GM19463 (cell line): ENCODE data around the gene ATPAF2.

Experiments
- ATAC-seq: cut with Tn5 transposase; IDR thresholded peaks from one replicate; pipeline ENCODE4 v1.9.1; 2021; ENCODE audit warnings: mild to moderate bottlenecking, moderate library complexity; ENCODE audit not compliant: unreplicated experiment

Gene ATPAF2

DNA sequence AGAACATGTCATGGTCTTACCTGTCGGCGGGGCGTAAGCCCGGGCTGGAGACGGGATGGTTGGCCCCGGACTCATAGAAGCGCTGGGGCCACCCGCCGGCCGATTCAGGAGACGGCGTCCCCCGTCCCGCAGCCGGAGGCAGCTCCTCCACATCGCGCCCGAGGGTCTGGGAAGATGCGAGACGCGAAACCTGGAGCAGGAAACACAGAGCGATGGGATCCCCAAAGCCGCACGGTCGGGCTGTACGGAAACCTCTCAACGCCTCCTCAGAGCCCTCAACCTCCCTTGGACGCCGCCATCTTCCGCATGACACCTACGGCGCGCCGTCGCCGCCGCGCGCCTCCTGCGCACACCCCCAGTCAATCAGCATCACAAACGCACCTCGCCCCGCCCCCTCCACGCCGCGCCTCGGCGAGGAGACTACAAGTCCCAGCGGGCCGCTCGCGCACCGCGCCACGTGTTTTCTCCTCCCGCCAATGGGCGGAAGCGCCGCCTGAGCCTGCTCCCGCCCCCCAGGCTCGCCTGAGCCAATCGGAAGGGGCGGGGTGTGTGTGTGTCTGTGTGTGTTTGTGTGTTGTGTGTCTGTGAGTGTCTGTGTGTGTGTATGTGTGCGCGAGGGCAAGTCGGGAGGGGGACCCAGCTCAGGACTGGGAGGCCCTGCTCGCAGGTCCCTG is at the start of gene ATPAF2, which contains the start of gene GID4:
Gene ATPAF2, minus strand, starts transcription at position 308 of the 674 bp plus-strand sequence. Its CDS starts 155 bp downstream, at position 153.
Gene GID4, plus strand, starts transcription at position 548 of the 674 bp plus-strand sequence. Its CDS starts 57 bp downstream, at position 605.
- peak; percentile 85 for ATAC-seq

DNA sequence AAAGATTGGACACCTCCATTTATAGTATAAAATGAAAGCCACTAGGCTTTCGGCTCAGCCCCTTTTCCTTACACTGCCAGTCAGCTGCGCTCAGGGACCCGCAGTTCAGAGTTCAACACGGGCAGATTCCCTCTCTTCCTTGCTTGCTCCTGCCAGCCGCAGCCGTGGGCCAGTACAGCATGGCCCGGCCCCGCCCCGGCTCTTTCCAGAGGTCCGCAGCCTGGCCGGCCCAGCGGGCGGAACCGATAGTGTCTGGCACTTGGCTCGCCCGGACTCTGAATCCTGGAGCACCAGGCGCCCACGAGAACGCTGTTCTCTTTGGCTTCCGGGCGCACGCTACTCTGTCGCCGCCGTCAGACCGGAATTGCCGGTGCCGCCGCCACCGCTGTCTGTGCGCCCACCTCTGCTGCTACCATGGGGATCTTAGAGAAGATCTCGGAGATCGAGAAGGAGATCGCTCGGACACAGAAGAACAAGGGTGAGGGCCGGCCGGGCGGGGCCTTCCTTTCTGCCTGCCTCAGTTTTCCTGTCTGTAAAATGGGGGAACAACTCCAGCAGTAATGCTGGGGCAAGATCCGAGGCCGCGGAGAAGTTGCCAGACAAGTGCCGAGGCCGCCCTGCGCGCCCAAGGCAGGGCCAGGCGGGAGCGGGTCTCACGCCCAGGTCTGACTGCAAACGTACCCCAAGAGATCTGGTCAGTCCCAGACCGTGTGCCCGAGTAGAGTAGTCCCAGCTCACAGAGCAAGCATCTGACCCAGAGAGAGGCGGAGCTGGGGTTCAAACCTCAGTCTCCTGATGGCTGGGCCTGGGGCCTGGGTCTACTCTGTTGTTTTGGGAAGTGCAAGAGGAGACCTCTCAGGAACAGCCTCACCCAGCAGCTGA is 48.9 kb upstream of the ATPAF2 start, which contains the start of gene DRG2:
Gene DRG2, plus strand, starts transcription at position 339 of the 882 bp plus-strand sequence. Its CDS starts 76 bp downstream, at position 415.
- ATAC-seq = peak; percentile 77

DNA sequence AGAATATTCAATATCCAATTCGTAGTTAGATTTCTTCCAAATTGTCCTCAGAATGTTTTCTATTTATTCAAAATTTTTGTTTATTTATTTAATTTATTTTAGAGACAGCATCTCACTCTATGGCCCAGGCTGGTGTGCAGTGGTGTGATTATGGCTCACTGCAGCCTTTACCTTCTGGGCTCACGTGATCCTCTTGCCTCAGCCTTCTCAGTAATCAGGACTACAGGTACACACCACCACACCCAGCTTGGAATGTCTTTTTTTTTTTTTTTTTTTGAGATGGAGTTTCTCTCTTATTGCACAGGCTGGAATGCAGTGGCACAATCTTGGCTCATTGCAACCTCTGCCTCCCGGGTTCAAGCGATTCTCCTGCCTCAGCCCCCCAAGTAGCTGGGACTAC is 45.3 kb upstream of the ATPAF2 start:
- no peak for ATAC-seq

DNA sequence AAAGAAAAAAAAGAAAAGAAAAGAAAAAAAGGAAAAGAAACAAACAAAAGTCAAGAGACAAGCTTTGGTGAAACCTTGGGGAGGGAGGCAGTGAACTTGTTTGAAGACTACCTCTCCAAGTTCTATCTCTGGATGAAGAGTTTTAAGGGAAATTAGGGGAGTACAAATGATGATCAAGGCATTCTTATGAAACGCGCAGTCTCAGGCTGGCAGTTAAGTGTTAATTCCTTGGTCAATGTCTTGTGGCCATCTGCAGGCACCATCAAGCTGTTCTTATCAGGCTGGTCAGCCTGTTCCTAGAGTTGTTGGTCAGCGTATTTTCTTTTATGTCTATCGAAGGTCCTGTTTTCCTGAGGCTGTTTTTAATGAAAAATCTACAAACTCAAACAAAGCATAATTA is 40.6 kb upstream of the ATPAF2 start:
- ATAC-seq = no peak

DNA sequence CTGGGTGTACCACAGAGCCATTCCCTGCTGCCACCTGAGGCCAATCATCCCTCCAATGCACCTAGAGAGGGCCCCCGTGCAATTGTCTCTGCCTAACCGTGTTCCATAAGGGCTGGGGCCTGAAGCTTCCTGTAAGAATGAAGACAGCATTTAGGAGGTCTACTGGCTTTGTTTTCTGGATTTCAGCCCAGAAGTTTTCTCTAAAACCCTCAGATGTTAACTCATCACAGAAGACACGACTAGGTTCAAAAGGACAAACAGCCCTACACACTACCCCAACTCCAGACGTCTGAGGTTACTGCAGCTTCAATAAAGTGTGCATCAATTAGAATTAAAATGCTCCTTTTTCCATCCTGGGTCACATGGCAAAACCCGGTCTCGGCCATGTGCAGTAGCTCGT is 38.0 kb upstream of the ATPAF2 start:
- ATAC-seq = no peak

DNA sequence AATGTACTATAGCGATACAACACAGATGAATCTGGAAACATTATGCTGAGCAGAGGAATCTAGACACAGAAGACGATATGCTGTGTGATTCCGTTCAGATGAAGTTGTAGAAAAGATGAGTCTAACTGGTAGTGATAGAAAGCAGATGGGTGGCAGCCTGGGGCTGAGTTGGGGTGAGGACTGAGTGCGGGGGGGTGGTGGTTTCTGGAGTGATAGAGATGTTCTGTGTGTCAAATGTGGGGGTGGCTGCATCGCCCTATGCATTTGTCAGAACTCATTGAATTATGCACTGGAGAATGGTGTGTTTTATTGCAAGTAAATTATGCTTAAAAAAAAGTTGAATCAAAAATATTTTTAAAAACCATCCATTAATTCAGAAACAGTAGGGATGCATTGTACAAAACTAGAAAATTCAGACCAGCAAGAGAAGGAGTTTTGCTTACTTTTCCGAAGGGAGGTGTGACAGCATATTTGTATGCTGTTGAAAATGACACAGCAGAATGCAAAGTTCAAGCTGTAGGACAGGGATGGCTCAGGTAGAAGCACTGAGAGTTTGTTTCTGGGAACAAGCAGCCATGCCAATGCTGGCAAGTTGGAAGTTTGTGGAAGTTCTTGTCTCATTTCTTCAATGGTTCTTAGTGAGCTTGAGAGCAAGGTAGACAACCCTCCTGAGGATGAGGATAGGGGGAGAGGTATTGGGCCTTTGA is 35.8 kb upstream of the ATPAF2 start:
- ATAC-seq = no peak

DNA sequence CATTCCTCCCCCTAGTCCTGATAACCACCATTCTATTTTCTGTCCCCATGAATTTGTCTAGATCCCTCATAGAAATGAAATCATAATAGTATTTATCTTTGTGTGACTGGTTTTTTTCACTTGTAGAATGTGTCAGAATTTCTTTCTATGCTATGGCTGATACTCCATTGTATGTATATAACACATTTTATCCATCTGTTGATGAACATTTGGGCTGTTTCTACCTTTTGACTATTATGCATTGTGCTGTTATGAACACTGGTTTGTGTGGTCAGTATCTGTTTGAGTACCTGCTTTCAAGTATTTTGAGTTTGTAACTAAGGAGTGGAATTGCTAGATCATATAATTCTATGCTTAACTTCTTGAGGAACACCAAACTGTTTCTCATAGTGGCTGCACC is 32.8 kb upstream of the ATPAF2 start:
- no peak for ATAC-seq

DNA sequence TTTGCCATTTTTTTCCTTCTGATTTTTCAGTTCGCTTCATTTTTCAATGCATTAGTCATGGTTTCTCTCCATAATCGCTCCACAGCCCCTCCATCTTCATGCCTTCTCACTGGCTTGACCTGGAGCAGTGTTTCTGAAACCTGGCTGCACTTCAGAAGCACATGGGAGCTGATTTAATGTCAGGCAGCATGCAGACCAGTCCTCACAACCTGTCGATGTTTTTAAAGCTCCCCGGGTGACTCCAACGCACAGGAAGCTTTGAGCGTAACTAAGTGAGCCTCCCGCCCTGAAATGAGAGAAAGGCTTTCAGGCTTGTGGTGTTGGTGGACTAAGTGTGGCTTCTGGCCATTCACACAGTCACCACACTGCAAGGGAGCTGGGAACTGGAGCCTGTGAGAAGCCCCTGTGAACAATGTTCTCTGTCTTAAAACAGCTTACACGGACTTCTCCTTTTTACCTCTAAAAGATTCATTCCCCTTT is 31.9 kb upstream of the ATPAF2 start:
- no peak for ATAC-seq

DNA sequence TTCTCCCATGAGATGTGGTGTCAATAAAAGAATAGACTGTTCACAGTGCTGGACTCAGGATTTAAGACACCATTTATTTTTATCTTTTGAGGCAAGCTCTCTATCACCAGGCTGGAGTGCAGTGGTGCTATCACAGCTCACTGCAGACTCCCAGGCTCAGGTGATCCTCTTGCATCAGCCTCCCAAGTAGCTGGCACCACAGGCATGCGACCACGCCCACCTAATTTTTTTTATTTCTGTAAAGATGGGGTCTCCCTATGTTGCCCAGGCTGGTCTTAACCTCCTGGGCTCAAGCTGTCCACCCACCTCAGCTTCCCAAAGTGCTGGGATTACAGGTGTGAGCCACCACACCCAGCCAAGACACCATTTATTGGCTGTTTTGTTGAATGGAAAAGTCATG is 30.1 kb upstream of the ATPAF2 start:
- no peak for ATAC-seq

DNA sequence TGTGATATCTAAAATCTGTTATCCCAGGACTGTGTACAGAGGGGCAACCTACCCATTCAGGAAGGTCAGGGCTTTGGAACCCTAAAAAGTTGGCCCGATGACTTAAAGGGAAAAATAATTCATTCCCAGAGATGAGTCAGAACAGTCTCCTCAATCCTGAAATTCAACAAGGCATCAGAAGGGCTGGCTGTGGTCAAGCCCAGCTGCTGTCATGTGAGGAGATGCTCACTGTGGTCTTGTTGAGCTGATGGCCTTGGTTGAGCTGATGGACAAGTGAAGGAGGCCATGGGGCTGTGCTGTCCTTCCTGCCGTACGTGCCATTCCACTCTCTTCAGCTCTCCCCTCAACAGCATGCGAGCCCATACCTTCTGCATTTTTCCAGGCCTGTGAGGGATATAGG is 27.9 kb upstream of the ATPAF2 start:
- ATAC-seq = no peak

DNA sequence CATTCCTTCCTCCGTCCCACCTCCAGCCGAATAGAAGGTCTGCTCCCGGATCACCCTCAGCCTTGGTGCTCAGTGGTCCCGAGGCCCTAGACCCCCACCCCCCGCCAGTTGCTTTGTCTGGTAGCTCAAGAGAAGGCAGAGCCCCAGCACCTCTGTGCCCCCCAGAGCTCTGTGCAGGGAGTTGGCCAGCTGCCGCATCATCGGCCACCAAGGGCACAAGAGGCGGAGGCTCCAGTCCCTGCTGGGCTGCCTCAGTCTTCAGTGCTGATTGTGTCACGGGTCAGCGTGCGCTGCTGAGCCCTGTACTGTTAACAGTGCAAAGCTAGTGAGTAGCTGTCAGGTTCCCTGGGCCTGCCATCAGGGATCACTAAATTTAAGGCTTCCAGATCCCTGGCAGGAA is 26.6 kb upstream of the ATPAF2 start:
- no peak for ATAC-seq

DNA sequence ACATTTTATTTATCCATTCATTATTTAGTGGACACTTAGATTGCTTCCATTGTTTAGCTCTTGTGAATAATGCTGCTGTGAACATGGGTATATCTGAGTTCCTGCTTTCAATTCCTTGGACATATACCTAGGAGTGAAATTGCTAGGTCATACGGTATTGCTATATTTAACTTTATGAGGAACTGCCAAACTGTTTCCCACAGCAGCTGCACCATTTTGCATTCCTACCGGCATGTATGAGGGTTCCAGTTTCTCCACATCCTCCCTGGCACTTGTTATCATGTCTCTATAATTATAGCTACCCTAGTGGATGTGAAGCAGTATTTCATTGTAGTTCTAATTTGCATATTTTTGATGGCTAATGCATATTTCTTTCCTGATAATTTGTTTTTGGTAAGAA is 25.1 kb upstream of the ATPAF2 start:
- ATAC-seq = no peak

DNA sequence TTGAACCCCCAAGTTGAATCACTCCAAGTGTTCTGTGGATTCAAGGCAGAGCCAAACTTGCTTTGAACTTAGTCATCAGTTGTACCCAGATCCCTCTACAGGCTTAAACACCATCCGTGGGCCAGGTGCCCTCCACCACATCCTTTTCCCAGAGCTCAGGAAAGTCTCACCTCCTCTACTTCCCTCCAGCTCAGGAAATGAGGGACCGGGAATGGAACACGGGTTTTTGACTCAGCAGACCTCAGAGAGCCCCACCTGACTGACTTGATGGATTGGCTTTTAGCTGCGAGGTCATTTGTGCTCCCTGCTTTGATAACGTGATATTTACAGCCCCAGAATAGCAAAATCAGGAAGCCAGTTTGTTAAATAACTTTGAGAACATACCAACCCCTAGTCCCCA is 20.3 kb upstream of the ATPAF2 start:
- ATAC-seq = no peak

DNA sequence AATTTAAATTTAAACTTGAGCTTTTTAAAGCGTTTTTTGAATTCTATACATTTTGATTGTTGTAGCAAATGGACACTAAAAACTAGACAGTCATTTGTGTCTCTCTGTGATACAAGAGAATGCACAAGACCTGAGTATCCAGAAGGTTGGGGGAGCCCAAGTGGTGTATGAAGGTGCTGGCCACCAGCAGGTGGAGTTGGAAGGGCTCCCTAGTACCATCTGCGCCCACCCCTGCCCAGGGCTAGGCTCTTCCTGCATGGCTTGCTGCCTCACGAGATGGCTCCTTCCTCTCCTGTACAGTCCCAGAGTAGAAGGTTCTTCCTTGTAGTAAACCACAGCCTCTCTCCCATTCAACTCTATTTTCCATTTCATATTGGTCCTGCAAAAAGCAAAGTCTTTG is 17.2 kb upstream of the ATPAF2 start:
- ATAC-seq = no peak

DNA sequence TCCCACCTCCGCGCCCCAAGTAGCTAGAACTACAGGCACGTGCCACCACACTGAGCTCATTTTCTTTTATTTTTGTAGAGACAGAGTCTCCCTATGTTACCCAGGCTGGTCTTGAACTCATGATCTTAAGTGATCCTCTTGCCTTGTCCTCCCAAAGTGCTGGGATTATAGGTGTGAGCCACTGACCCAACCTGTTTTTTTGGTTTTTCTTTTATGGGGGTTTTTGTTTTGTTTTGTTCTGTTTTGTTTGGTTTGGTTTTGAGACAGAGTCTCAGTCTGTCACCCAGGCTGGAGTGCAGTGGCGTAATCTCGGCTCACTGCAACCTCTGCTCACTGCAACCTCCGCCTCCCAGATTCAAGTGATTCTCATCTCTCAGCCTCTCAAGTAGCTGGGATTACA is 16.6 kb upstream of the ATPAF2 start:
- ATAC-seq = no peak

DNA sequence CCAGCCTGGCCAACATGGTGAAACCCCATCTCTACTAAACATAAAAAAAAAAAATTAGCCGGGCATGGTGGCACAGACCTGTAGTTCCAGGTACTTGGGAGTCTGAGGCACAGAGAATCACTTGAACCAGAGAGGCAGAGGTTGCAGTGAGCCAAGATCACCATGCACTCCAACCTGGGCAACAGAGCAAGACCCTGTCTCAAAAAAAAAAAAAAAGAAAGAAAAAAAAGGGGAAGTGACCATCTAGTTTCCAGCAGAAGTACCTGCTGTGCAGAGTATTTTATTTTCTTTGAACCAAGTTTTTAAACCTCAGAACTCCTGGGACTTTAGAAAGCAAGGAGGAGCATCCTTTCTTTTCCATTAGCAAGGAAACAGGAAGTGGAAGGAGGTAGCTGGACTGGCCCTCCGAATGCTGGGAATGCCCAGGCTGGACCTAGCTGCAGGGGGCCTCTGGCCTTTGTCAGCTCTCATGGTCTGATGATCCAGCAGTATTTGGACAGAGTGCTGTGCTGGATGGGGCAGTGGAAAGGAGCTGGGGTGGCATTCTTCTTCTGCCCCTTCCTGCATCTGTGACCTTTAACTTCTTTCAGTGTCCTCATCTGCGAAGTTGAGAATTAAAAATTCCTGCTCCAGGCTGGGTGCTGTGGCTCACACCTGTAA is 6.9 kb upstream of the ATPAF2 start:
- no peak for ATAC-seq

DNA sequence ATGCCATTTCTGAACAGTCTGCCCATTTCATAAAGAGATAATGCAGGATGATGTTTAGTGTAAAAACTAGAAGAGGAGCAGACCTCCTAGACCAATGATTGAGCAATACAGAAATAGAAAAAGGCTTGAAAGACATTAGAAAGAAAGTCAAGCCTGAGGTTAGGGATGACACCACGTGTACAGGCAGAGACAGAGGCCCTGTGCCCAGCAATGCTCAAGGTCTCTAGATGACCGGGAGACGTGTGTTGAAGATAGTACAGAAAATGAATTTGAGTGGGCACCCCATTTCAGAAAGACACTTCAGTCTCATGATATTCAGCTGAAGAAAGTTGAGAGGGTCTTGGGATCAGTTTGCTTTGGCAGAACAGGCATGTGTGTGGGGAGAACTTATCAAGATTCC is 5.6 kb upstream of the ATPAF2 start:
- no peak for ATAC-seq

DNA sequence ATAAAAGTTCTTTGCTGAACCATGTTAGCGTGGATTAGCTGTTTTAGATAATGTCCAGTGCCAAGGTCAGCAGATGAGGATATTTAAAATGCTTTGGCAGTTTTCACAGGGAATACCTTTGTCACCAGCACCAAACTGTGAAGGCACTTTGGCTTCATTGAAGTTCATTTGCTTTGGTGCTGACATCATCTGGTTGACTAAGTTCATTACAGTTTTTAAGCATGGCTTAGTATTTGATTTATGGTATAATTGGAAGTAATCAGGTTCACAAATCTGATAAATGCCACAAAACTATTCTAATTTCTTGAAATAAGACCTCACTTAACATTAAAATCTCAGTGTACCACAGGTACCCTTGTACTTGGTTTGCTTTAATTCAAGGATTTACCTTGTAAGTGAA is 4.5 kb upstream of the ATPAF2 start:
- no peak for ATAC-seq

DNA sequence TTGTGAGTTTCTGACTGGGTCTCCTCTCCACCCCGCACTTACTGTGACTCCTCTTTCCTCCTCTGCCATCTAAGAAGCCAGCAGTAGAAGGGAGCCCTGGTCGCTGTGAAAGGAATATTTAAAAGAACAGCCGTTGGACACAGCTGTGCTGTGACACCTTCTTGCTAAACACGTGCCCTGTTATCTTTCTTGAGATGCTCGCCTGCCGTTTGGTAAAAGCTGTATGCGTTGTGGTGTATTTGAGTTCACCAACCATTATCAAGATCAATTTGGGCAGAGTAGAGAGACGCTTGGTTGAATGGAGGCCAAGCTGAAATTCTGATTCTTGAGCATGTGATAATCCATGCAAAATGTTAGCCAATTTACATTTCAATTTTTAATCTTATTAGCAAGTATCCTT is 4.0 kb upstream of the ATPAF2 start:
- no peak for ATAC-seq

DNA sequence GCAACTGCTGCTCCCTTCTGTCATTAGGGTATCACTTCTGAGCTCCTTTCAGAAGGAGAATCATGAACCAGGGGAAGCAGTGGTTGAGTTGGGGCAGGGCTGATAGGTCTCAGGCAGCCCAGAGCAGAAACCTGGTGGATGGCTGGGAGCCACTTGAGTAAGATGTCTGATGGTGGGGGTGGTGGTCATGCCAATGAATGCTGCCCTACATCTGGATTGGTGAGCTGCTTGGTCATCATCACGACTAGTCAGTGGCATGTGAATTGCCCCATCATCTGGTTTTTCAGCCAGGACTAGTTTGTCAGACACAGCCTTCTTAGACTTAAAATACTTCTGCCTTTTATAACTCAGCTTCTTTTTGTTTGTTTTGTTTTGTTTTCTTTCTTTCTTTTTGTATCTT is 2.8 kb upstream of the ATPAF2 start:
- ATAC-seq = no peak
